HepG2 (cell line): ENCODE measurements around the gene CIAO3. TPM values are rescaled to one million over a fixed set of nuclear protein-coding genes. Genes with fewer than 3 reads are reported as not detected.

Experiments
- CAMTA2 ChIP-seq: sonication (generic); formaldehyde crosslinking; IDR thresholded peaks from 2 replicates; pipeline ENCODE4 v1.4.0; 2020; ENCODE audit warnings: mild to moderate bottlenecking, missing genetic modification reagents, borderline replicate concordance
- CEBPG ChIP-seq: IDR thresholded peaks from 2 replicates; pipeline ENCODE4 v1.6.1; 2016
- DPF2 ChIP-seq: sonication (generic); formaldehyde crosslinking; IDR thresholded peaks from 2 replicates; pipeline ENCODE4 v1.4.0; 2020; ENCODE audit warnings: mild to moderate bottlenecking, low read depth, missing genetic modification reagents, borderline replicate concordance
- GFI1 ChIP-seq: sonication (generic); formaldehyde crosslinking; IDR thresholded peaks from 2 replicates; pipeline ENCODE4 v1.5.0; 2020; ENCODE audit warnings: missing genetic modification reagents, mild to moderate bottlenecking, borderline replicate concordance
- HMG20B ChIP-seq: conservative IDR thresholded peaks from 2 replicates; pipeline ENCODE4 v1.6.1; 2016; ENCODE audit warnings: missing genetic modification reagents, missing compliant biosample characterization
- HNF4A ChIP-seq: sonication (generic); formaldehyde crosslinking; IDR thresholded peaks from 2 replicates; pipeline ENCODE4 v1.4.0; 2020; ENCODE audit warnings: missing genetic modification reagents
- IRF1 ChIP-seq: sonication (generic); formaldehyde crosslinking; IDR thresholded peaks from 2 replicates; pipeline ENCODE4 v1.4.0; 2020; ENCODE audit warnings: low read depth, mild to moderate bottlenecking, missing genetic modification reagents
- KLF9 ChIP-seq: IDR thresholded peaks from 2 replicates; pipeline ENCODE4 v1.6.1; 2016; ENCODE audit warnings: low read depth
- MAF1 ChIP-seq: sonication (generic); formaldehyde crosslinking; IDR thresholded peaks from 2 replicates; pipeline ENCODE4 v1.5.0; 2020; ENCODE audit warnings: missing genetic modification reagents, borderline replicate concordance
- MIER2 ChIP-seq: IDR thresholded peaks from 2 replicates; pipeline ENCODE4 v1.6.1; 2016; ENCODE audit warnings: missing biosample characterization, missing genetic modification reagents
- NR2C2 ChIP-seq: sonication (generic); formaldehyde crosslinking; IDR thresholded peaks from 2 replicates; pipeline ENCODE4 v1.4.0; 2020; ENCODE audit warnings: missing genetic modification reagents, mild to moderate bottlenecking, moderate library complexity, borderline replicate concordance
- REST ChIP-seq, 2 experiments: IDR thresholded peaks; 2 replicates each; pipeline ENCODE4 v1.6.1; 2011 to 2012; ENCODE audit warnings: low read length in 2 of 2, borderline replicate concordance in 1 of 2, low read depth in 1 of 2, mild to moderate bottlenecking in 1 of 2, moderate library complexity in 1 of 2
- SKIL ChIP-seq: sonication (generic); formaldehyde crosslinking; IDR thresholded peaks from 2 replicates; pipeline ENCODE4 v1.8.0; 2022; ENCODE audit warnings: missing genetic modification reagents, mild to moderate bottlenecking, moderate library complexity, borderline replicate concordance
- SMARCE1 ChIP-seq: fragments of 450-650 bp; IDR thresholded peaks from 2 replicates; pipeline ENCODE4 v1.6.1; 2017; ENCODE audit warnings: borderline replicate concordance
- TBL1XR1 ChIP-seq: fragments of 150-350 bp; IDR thresholded peaks from 2 replicates; pipeline ENCODE4 v1.6.1; 2014; ENCODE audit warnings: borderline replicate concordance, low read length; ENCODE audit not compliant: partially characterized antibody
- ZBTB3 ChIP-seq: sonication (generic); formaldehyde crosslinking; IDR thresholded peaks from 2 replicates; pipeline ENCODE4 v1.4.0; 2020; ENCODE audit warnings: low read depth, mild to moderate bottlenecking, moderate library complexity, missing genetic modification reagents, borderline replicate concordance
- ZNF281 ChIP-seq: sonication (generic); formaldehyde crosslinking; IDR thresholded peaks from 2 replicates; pipeline ENCODE4 v1.4.0; 2020; ENCODE audit warnings: missing genetic modification reagents, borderline replicate concordance
- ZNF343 ChIP-seq: sonication (generic); formaldehyde crosslinking; IDR thresholded peaks from 2 replicates; pipeline ENCODE4 v1.4.0; 2020; ENCODE audit warnings: mild to moderate bottlenecking, missing genetic modification reagents
- ZNF556 ChIP-seq: sonication (generic); formaldehyde crosslinking; IDR thresholded peaks from 2 replicates; pipeline ENCODE4 v1.4.0; 2020; ENCODE audit warnings: mild to moderate bottlenecking, missing genetic modification reagents, borderline replicate concordance
- ZNF672 ChIP-seq: sonication (generic); formaldehyde crosslinking; IDR thresholded peaks from 2 replicates; pipeline ENCODE4 v1.8.1; 2022; ENCODE audit warnings: missing genetic modification reagents
- polyA plus RNA-seq, 8 experiments: library from polyadenylated mRNA; depleted of rRNA in 3 of 8; stranded (reverse) in 7 of 8; unstranded in 1 of 8; fragments of >200 nt; fragmentation: Illumina TruSeq in 4 of 8; extraction: Trizol in 4 of 8; gene quantifications; 2 replicates each; pipeline versions ENCODE4 v1.2.1 to v1.2.3, GENCODE V29; 2011 to 2016; ENCODE audit warnings: low read depth in 4 of 8, missing spikeins in 1 of 8, mixed read lengths in 1 of 8; ENCODE audit not compliant: insufficient read depth in 1 of 8
- total RNA-seq, 5 experiments: library from RNA; depleted of rRNA; stranded (reverse); fragments of >200 nt; fragmentation: Illumina TruSeq; extraction: Trizol; gene quantifications; 2 replicates each; pipeline ENCODE4 v1.2.3, GENCODE V29; 2016; ENCODE audit warnings: low read depth in 1 of 5

The CIAO3 gene
- total and polyA plus RNA-seq, 2 of the 13 experiments (the other 11 are each of a cell fraction or from before 2014, with no cell fraction given), result 21.7 to 25.0 TPM

- TF ChIP-seq ZNF281 (CRISPR knock-in tag), result no peak
- 0 out of 4 replicates have a peak, but pooled peaks of 1 of the 2 experiments have one; percentile 15 for TF ChIP-seq REST (IDR thresholded peaks at IDR 0.05; ENCODE audit: borderline replicate concordance in 1 of 2, low read depth in 1 of 2, low read length in 2 of 2)
- TF ChIP-seq KLF9 (CRISPR knock-in tag), result no peak
- TF ChIP-seq NR2C2 (CRISPR knock-in tag), result peak; percentile 82
- no peak for TF ChIP-seq SMARCE1
- no peak for TF ChIP-seq CAMTA2 (CRISPR knock-in tag)
- no peak for TF ChIP-seq MIER2 (CRISPR knock-in tag)
- no peak; the same call in 1 of the 2 replicates for TF ChIP-seq GFI1 (CRISPR knock-in tag)
- TF ChIP-seq ZNF343 (CRISPR knock-in tag), result peak; percentile 47; the same call in 1 of the 2 replicates
- TF ChIP-seq HNF4A (CRISPR knock-in tag), result no peak
- TF ChIP-seq MAF1 (CRISPR knock-in tag), result no peak; the same call in 1 of the 2 replicates
- no peak for TF ChIP-seq DPF2 (CRISPR knock-in tag)
- peak; percentile 57 for TF ChIP-seq CEBPG
- TF ChIP-seq IRF1 (CRISPR knock-in tag), result no peak
- TF ChIP-seq HMG20B, result no peak
- peak; percentile 57; the same call in 1 of the 2 replicates for TF ChIP-seq SKIL (CRISPR knock-in tag)
- peak; percentile 55; the same call in 1 of the 2 replicates for TF ChIP-seq ZBTB3 (CRISPR knock-in tag)
- TF ChIP-seq ZNF556 (CRISPR knock-in tag), result peak; percentile 87; the same call in 1 of the 2 replicates
- TF ChIP-seq TBL1XR1, result no peak
- TF ChIP-seq ZNF672 (CRISPR knock-in tag), result peak; percentile 66; the same call in 1 of the 2 replicates
These were observed at the start of gene CIAO3 (continued) for GRCh38 chr16:740764-741505.
